A549 (cell line): ENCODE measurements around the gene KLHL30. TPM values are rescaled to one million over a fixed set of nuclear protein-coding genes. Genes with fewer than 3 reads are reported as not detected.

Experiments
- ATAC-seq, 2 experiments: fragments of 200-7000 bp in 1 of 2; fragments of >200 bp in 1 of 2; cut with Nextera tagmentation in 1 of 2; cut with Tn5 transposase in 1 of 2; 3 replicates each; pipeline versions ENCODE4 v1.8.0 to v1.9.1; 2018 to 2020; ENCODE audit warnings: mild to moderate bottlenecking in 1 of 2, moderate library complexity in 1 of 2
- CTCF ChIA-PET: fragments of 300-600 bp; sonication (Branson Sonifier 250); formaldehyde crosslinking; extraction: SDS; loops from one replicate; lab custom pipeline; 2021; ENCODE audit warnings: antibody characterized with exemption, inconsistent platforms; lab: Yijun Ruan, JAX
- POLR2A ChIA-PET: fragments of 350-600 bp; formaldehyde crosslinking; extraction: SDS; loops from one replicate; lab custom pipeline; 2021; ENCODE audit warnings: antibody characterized with exemption, inconsistent platforms; lab: Yijun Ruan, JAX
- DNase-seq, 2 experiments: peaks; one replicate each; pipeline versions ENCODE4 v3.0.0 to v3.0.0-alpha.2; 2011 to 2016; ENCODE audit warnings: low read depth in 1 of 2, low spot score in 1 of 2
- FAIRE-seq: peaks from 2 replicates; lab custom pipeline; 2011; peaks lifted over from hg19 to GRCh38; lab: Jason Lieb, UNC
- H3K27ac ChIP-seq, 2 experiments: fragments of >200 bp; sonication (Bioruptor Twin); formaldehyde crosslinking; 3 replicates each; pipeline ENCODE4 v1.5.1; 2016 to 2017
- H3K4me1 ChIP-seq: fragments of >200 bp; sonication (Bioruptor Twin); formaldehyde crosslinking; 3 replicates; pipeline ENCODE4 v1.6.1; 2016
- H3K4me2 ChIP-seq: fragments of >200 bp; sonication (Bioruptor Twin); formaldehyde crosslinking; 3 replicates; pipeline ENCODE4 v1.6.1; 2016
- H3K4me3 ChIP-seq: fragments of >200 bp; sonication (Bioruptor Twin); formaldehyde crosslinking; 3 replicates; pipeline ENCODE4 v1.5.1; 2016
- H3K9me3 ChIP-seq: fragments of >200 bp; sonication (Bioruptor Twin); formaldehyde crosslinking; 3 replicates; pipeline ENCODE4 v1.6.1; 2016
- BCL3 ChIP-seq: fragments of >200 bp; sonication (Bioruptor Twin); formaldehyde crosslinking; IDR thresholded peaks from 3 replicates; pipeline ENCODE4 v1.6.1; 2016
- CHD2 ChIP-seq: fragments of 150-350 bp; IDR thresholded peaks from 2 replicates; pipeline ENCODE4 v1.6.1; 2014; ENCODE audit warnings: low read length; ENCODE audit not compliant: partially characterized antibody
- E2F6 ChIP-seq: IDR thresholded peaks from 2 replicates; pipeline ENCODE4 v1.6.1; 2012; ENCODE audit warnings: low read depth, borderline replicate concordance
- ELK1 ChIP-seq: fragments of 150-350 bp; IDR thresholded peaks from 2 replicates; pipeline ENCODE4 v1.6.1; 2014; ENCODE audit warnings: low read depth, mild to moderate bottlenecking, low read length
- FOSL2 ChIP-seq, 2 experiments: fragments of 450-650 bp in 1 of 2; fragments of >200 bp in 1 of 2; sonication (Bioruptor Twin) in 1 of 2; formaldehyde crosslinking; IDR thresholded peaks; 2 replicates each; pipeline versions ENCODE4 v1.5.0 to v1.6.1; 2016 to 2020; ENCODE audit warnings: mild to moderate bottlenecking in 1 of 2, moderate library complexity in 1 of 2
- FOXS1 ChIP-seq: fragments of 250-450 bp; sonication (Bioruptor Pico); IDR thresholded peaks from 2 replicates; pipeline ENCODE4 v1.5.0; 2020; ENCODE audit warnings: mild to moderate bottlenecking, moderate library complexity
- GATA3 ChIP-seq: IDR thresholded peaks from 2 replicates; pipeline ENCODE4 v1.6.1; 2012; ENCODE audit warnings: borderline replicate concordance
- HES2 ChIP-seq: fragments of >200 bp; sonication (Bioruptor Twin); formaldehyde crosslinking; IDR thresholded peaks from 2 replicates; pipeline ENCODE4 v1.6.1; 2016
- JUN ChIP-seq, 2 experiments: fragments of >200 bp; sonication (Bioruptor Twin); formaldehyde crosslinking; IDR thresholded peaks; 2 replicates in 1 of 2; 3 replicates in 1 of 2; pipeline ENCODE4 v1.6.1; 2016 to 2017
- JUNB ChIP-seq: fragments of >200 bp; sonication (Bioruptor Twin); formaldehyde crosslinking; IDR thresholded peaks from 2 replicates; pipeline ENCODE4 v1.6.1; 2016
- KDM1A ChIP-seq: fragments of 200-600 bp; sonication (generic); IDR thresholded peaks from 2 replicates; pipeline ENCODE4 v1.6.1; 2016; ENCODE audit warnings: low read depth, mild to moderate bottlenecking
- KDM5A ChIP-seq: fragments of 200-600 bp; sonication (generic); IDR thresholded peaks from 2 replicates; pipeline ENCODE4 v1.6.1; 2016; ENCODE audit warnings: antibody characterized with exemption, mild to moderate bottlenecking
- MAX ChIP-seq: IDR thresholded peaks from 2 replicates; pipeline ENCODE4 v1.6.1; 2012
- NR3C1 ChIP-seq: fragments of >200 bp; sonication (Bioruptor Twin); formaldehyde crosslinking; IDR thresholded peaks from 3 replicates; pipeline ENCODE4 v1.6.1; 2017
- PHF8 ChIP-seq: fragments of 200-600 bp; sonication (generic); IDR thresholded peaks from 2 replicates; pipeline ENCODE4 v1.6.1; 2016; ENCODE audit warnings: low read depth, mild to moderate bottlenecking, antibody characterized with exemption, moderate library complexity, borderline replicate concordance
- POLR2AphosphoS2 ChIP-seq: conservative IDR thresholded peaks from 2 replicates; pipeline ENCODE4 v1.6.1; 2012; ENCODE audit warnings: low read length, improper control_type of control experiment, inconsistent platforms
- RCOR1 ChIP-seq: fragments of 150-350 bp; IDR thresholded peaks from 2 replicates; pipeline ENCODE4 v1.6.1; 2014; ENCODE audit warnings: antibody characterized with exemption, low read length, low read depth
- RNF2 ChIP-seq: fragments of 200-600 bp; sonication (generic); IDR thresholded peaks from 2 replicates; pipeline ENCODE4 v1.6.1; 2016; ENCODE audit warnings: low read depth, mild to moderate bottlenecking, antibody characterized with exemption, moderate library complexity, borderline replicate concordance
- ZC3H11A ChIP-seq: fragments of 450-650 bp; IDR thresholded peaks from 2 replicates; pipeline ENCODE4 v1.6.1; 2014; ENCODE audit warnings: antibody characterized with exemption, mild to moderate bottlenecking
- ZFP36 ChIP-seq: fragments of 450-650 bp; IDR thresholded peaks from 2 replicates; pipeline ENCODE4 v1.6.1; 2014; ENCODE audit warnings: borderline replicate concordance; ENCODE audit not compliant: partially characterized antibody
- WGBS: methylation state at CpG from one replicate; pipeline ENCODE4 v1.1.6; 2017; ENCODE audit errors: missing lambda C conversion rate; 5-methylcytosine and 5-hydroxymethylcytosine counted together
- polyA plus RNA-seq, 4 experiments: library from polyadenylated mRNA; depleted of rRNA in 3 of 4; stranded (reverse); fragments of >200 nt; fragmentation: RNase III in 1 of 4; extraction: RNeasy Plus Mini Kit Qiagen cat#74134 plus additional on column Dnase treatment in 1 of 4; gene quantifications; 2 replicates in 3 of 4; 3 replicates in 1 of 4; pipeline ENCODE4 v1.2.3, GENCODE V29; 2011 to 2017
- TF ChIP-seq, protein P1 (sequence below): fragments of >200 bp; sonication (Bioruptor Twin); formaldehyde crosslinking; IDR thresholded peaks from 3 replicates; pipeline ENCODE4 v1.5.1; 2016
- TF ChIP-seq, protein P2 (sequence below): IDR thresholded peaks from 2 replicates; pipeline ENCODE4 v1.6.1; 2012

Gene KLHL30
- polyA plus RNA-seq, 2 of the 4 experiments (the other 2 are of a cell fraction), result 0.04 TPM

- CTCF ChIA-PET, result interaction anchor here (0.8 to 2.7 kb wide), 6 partner anchors 15 to 232 kb away, joined by 3 to 15 read pairs (median 5); no protein-coding TSS in a partner anchor
These were observed 20.6 kb downstream of the KLHL30 start for GRCh38 chr2:238159071-238159539.

GRCh38 chr2:238159661-238160205 is 21.3 kb downstream of the KLHL30 start:
- TF ChIP-seq JUN (IDR thresholded peaks at IDR 0.05), result no peak
- TF ChIP-seq FOSL2 (IDR thresholded peaks at IDR 0.05), result no peak
- no peak for TF ChIP-seq FOSL2 (CRISPR knock-in tag; IDR thresholded peaks at IDR 0.05)
- TF ChIP-seq NR3C1, result no peak
- no peak for TF ChIP-seq GATA3
- TF ChIP-seq MAX, result no peak
- TF ChIP-seq BCL3, result no peak
- no peak for TF ChIP-seq RCOR1
- no peak for TF ChIP-seq POLR2AphosphoS2
- no peak for TF ChIP-seq ELK1
- TF ChIP-seq ZC3H11A, result no peak
- TF ChIP-seq E2F6, result no peak
- TF ChIP-seq PHF8, result no peak
- TF ChIP-seq, protein P1, sequence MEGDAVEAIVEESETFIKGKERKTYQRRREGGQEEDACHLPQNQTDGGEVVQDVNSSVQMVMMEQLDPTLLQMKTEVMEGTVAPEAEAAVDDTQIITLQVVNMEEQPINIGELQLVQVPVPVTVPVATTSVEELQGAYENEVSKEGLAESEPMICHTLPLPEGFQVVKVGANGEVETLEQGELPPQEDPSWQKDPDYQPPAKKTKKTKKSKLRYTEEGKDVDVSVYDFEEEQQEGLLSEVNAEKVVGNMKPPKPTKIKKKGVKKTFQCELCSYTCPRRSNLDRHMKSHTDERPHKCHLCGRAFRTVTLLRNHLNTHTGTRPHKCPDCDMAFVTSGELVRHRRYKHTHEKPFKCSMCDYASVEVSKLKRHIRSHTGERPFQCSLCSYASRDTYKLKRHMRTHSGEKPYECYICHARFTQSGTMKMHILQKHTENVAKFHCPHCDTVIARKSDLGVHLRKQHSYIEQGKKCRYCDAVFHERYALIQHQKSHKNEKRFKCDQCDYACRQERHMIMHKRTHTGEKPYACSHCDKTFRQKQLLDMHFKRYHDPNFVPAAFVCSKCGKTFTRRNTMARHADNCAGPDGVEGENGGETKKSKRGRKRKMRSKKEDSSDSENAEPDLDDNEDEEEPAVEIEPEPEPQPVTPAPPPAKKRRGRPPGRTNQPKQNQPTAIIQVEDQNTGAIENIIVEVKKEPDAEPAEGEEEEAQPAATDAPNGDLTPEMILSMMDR, result no peak
- no peak for TF ChIP-seq RNF2
- TF ChIP-seq KDM1A, result no peak
- TF ChIP-seq, protein P2, sequence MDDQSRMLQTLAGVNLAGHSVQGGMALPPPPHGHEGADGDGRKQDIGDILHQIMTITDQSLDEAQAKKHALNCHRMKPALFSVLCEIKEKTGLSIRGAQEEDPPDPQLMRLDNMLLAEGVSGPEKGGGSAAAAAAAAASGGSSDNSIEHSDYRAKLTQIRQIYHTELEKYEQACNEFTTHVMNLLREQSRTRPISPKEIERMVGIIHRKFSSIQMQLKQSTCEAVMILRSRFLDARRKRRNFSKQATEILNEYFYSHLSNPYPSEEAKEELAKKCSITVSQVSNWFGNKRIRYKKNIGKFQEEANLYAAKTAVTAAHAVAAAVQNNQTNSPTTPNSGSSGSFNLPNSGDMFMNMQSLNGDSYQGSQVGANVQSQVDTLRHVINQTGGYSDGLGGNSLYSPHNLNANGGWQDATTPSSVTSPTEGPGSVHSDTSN, result no peak
- no peak for TF ChIP-seq FOXS1 (CRISPR knock-in tag)
- no peak for TF ChIP-seq ZFP36
- Histone ChIP-seq H3K4me1 (peaks cover 15% of the 10 kb centered on the region; the same call in 2 of the 3 replicates), H3K4me2 (peak overlapping the region; percentile 92), H3K4me3 (peak overlapping the region; percentile 59), H3K27ac (peak overlapping the region; percentile 72 to 98; a peak in 4 of 6 replicates), H3K9me3 (no peaks in the 10 kb centered on the region)
- 73% methylated on average over 9 of the region's 10 CpGs for WGBS
- ChIA-PET CTCF (interaction anchor here (0.8 to 3.2 kb wide), 11 partner anchors 11 to 233 kb away, joined by 3 to 15 read pairs (median 4); no protein-coding TSS in a partner anchor), POLR2A (no interaction called here)
- ATAC-seq, result peak in 1 of 2 experiments; percentile 4; a peak in 1 of 6 replicates
- FAIRE-seq, result no peak
- no peak for DNase-seq

More at GRCh38 chr2:238159071-238159539, 20.6 kb downstream of the KLHL30 start:
- Histone ChIP-seq H3K27ac (peak overlapping the region; percentile 72 to 98), H3K4me2 (peak overlapping the region; percentile 92), H3K9me3 (no peaks in the 10 kb centered on the region), H3K4me1 (peaks cover 15% of the 10 kb centered on the region; the same call in 2 of the 3 replicates), H3K4me3 (peak overlapping the region; percentile 59)
- POLR2A ChIA-PET, result no interaction called here
- TF ChIP-seq KDM5A, result no peak
- TF ChIP-seq CHD2, result no peak
- TF ChIP-seq, protein P1, result peak; percentile 26; the same call in 2 of the 3 replicates
- no peak for TF ChIP-seq HES2
- TF ChIP-seq E2F6, result no peak
- TF ChIP-seq JUN (IDR thresholded peaks at IDR 0.05), result peak in 1 of 2 experiments; percentile 48; a peak in 1 of 5 replicates
- TF ChIP-seq JUNB, result no peak
- 3% methylated on average over 33 of the region's 52 CpGs for WGBS
- peak; percentile 35 to 49 for ATAC-seq
- no peak for FAIRE-seq
- DNase-seq, result peak in 1 of 2 experiments; percentile 44
